Measurements from ENCODE around the gene ATP11A. TPM values are rescaled to one million over a fixed set of nuclear protein-coding genes. Genes with fewer than 3 reads are reported as not detected.

ATP11A gene
- total and polyA plus RNA-seq, 8 donors = 271 to 502 (median 458) TPM

DNA sequence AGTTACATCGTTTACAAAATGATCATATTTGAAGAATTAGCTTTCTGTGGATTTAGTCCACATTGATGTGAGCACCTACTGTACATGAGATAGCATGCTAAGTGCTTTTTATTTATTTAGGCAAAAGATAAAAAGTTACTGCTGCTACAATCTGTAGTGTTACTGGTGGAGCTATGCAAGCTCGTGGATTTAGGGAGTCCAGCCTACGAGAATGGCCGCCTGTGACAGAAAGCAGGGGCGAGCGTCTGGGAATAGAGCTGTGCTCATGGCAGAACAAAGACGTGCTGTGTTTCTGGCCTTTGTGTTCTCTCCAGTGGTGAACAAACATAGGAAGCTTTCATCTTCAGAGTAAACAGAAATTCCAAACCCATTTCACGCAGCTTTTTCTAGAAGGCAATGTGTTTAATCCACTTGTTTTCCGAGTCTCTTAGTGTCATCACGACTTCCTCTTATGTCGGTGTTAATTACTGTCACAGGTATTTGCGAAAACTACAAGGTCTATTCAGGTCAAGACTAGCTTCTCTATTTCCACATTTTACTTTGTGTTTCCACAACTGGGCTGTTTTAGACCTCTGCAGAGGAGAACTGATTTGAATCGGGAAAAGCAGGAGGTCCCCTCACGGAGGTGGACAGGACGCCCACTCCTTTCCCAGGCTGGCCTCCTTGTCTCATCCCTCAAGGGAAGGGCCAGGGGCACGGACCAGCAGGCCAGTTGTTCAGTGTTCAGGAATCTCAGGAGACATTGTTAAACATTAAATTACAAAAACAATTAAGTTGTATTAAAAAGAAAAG is 67.3 kb downstream of the ATP11A start:
- Histone ChIP-seq H3K36me3 (peaks cover 0 to 15% of the 10 kb centered on the region in 2 donors), H3K9me3 (no peaks in the 10 kb centered on the region), H3K4me1 (peaks cover 0 to 32% of the 10 kb centered on the region in 2 donors), H3K27ac (no peak overlapping the region), H3K4me3 (no peak overlapping the region), H3K27me3 (no peaks in the 10 kb centered on the region)
- intact Hi-C loops (cut with DNase I) = no loop called here
- DNase-seq (no peak), ATAC-seq (no peak)
- TF ChIP-seq, protein P1, sequence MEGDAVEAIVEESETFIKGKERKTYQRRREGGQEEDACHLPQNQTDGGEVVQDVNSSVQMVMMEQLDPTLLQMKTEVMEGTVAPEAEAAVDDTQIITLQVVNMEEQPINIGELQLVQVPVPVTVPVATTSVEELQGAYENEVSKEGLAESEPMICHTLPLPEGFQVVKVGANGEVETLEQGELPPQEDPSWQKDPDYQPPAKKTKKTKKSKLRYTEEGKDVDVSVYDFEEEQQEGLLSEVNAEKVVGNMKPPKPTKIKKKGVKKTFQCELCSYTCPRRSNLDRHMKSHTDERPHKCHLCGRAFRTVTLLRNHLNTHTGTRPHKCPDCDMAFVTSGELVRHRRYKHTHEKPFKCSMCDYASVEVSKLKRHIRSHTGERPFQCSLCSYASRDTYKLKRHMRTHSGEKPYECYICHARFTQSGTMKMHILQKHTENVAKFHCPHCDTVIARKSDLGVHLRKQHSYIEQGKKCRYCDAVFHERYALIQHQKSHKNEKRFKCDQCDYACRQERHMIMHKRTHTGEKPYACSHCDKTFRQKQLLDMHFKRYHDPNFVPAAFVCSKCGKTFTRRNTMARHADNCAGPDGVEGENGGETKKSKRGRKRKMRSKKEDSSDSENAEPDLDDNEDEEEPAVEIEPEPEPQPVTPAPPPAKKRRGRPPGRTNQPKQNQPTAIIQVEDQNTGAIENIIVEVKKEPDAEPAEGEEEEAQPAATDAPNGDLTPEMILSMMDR (IDR thresholded peaks at IDR 0.05) = no peak

DNA sequence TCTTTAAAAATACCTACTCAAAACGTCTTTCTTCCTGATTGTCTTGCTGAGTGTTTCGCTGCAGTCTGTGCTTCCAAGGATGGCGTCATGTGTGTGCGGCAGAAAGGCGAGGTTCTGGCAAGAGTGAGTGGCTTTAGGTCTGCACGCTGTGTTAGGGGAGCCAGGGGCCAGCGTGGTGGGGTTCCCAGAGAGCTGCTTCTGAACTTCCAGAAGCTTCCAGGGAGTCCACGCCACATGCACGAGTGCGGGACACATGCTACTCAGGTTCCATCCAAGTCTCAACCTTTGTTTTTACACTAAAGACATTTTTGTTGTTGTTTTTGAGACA is 67.9 kb downstream of the ATP11A start:
- intact Hi-C loops (cut with DNase I) = no loop called here
- ATAC-seq = no peak
- H3K4me3 ChIP-seq = no peak overlapping the region
- H3K9me3 ChIP-seq = no peaks in the 10 kb centered on the region
- no peak for DNase-seq
- no peaks in the 10 kb centered on the region for H3K27me3 ChIP-seq
- TF ChIP-seq, protein P1 (IDR thresholded peaks at IDR 0.05) = no peak
- peaks cover 0 to 15% of the 10 kb centered on the region in 2 donors for H3K36me3 ChIP-seq
- H3K4me1 ChIP-seq = peaks cover 0 to 33% of the 10 kb centered on the region in 2 donors
- no peak overlapping the region for H3K27ac ChIP-seq

DNA sequence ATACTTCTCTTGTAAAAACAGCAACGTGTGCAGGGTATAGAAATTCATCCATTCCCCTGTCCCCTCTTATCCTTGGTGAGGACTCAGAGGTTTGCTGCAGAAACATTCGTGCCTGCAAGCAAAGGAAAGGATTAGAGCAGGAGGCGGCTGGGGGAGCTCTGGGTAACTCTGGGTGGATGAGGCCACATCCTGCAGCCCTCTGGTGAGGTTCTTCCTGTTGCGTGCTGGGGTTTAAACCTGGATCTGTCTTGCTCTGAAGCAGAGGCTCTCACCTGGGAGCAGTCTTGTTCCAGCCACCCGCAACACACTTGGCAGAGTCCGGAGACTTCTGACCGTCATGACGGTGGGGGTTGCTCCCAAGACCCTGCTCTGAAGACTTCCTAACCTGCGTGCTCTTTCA is 69.2 kb downstream of the ATP11A start:
- intact Hi-C loops (cut with DNase I) = no loop called here
- Histone ChIP-seq H3K4me1 (peaks cover 0 to 33% of the 10 kb centered on the region in 2 donors), H3K27ac (no peak overlapping the region), H3K36me3 (peaks cover 0 to 14% of the 10 kb centered on the region in 2 donors), H3K27me3 (no peaks in the 10 kb centered on the region), H3K4me3 (no peak overlapping the region), H3K9me3 (no peaks in the 10 kb centered on the region)
- ATAC-seq = no peak
- no peak for DNase-seq
- TF ChIP-seq, protein P1 (IDR thresholded peaks at IDR 0.05) = no peak

DNA sequence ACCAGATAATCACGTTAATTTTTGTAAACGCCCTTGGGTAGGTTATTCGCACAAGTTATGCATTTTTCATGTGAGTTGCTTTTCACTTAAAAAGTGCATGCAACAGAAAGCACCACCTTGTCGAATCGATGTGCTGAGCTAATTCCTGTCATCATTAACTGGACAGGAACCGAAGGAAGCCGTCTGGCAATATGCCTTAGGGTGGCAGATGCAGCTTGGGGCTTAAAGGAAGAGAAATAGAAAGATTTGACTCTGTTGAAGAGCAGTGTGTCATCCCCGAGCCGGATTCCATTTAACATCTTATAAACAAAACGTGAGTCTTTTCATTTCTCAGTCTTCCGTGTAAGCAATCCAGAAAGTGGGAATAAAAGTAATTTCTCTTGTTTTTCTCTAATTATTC is 70.0 kb downstream of the ATP11A start:
- Histone ChIP-seq H3K27me3 (no peaks in the 10 kb centered on the region), H3K4me3 (no peak overlapping the region), H3K36me3 (peaks cover 0 to 6% of the 10 kb centered on the region in 2 donors), H3K9me3 (no peaks in the 10 kb centered on the region), H3K27ac (no peak overlapping the region), H3K4me1 (peaks cover 0 to 33% of the 10 kb centered on the region in 2 donors)
- ATAC-seq = no peak
- DNase-seq = no peak
- TF ChIP-seq, protein P1 (IDR thresholded peaks at IDR 0.05) = no peak
- intact Hi-C loops (cut with DNase I) = no loop called here

DNA sequence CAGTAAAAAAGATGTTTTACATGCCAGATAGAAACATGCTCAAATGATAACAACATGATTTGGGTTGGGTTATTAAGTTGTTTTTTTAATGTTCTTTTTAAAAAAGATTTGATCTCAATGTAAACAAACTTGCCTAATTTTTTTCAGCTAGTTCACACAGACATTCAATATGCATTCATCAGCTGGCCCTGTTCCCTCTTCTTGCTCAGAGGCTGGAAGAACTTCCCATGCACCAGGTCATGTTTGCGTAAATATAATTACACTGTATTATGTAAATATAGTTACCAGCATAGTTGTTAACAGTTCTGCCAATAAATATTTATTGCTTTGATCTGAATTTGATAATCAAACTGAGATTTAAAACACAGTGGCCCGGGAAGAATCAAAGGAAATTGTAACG is 70.6 kb downstream of the ATP11A start:
- Histone ChIP-seq H3K27me3 (no peaks in the 10 kb centered on the region), H3K9me3 (no peaks in the 10 kb centered on the region), H3K4me1 (peaks cover 0 to 33% of the 10 kb centered on the region in 2 donors), H3K4me3 (peak overlapping the region in 1 of 2 donors; percentile 5), H3K27ac (peak overlapping the region in 1 of 2 donors; percentile 58), H3K36me3 (no peaks in the 10 kb centered on the region)
- intact Hi-C loops (cut with DNase I) = no loop called here
- no peak for ATAC-seq
- no peak for DNase-seq
- TF ChIP-seq, protein P1 (IDR thresholded peaks at IDR 0.05) = no peak

Measured in left lung (tissue), 10 donors.